ENCODE results near the gene MORN5.

The MORN5 gene

DNA sequence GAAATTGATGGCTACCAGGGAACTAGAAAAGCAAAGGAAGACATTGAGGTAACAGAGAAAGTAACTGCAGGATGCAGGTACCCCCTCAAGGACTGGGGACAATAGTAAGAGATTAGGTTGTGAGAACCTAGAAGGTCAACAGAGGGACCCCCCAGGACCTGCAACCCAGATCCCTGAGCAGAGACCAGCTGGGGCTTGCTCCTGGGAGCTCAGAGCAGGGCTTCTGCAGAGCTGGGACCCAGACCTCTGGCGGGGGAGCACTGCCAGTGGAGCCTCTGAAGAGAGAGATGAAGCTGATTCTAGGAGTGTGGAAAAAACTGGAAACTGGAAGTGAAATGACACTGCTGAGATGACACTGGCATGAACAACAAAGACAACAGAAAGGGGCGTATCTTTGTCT is 17.2 kb downstream of the MORN5 start:
- Histone ChIP-seq H3K4me1 (ENCODE audit: control insufficient read depth, insufficient read depth, low read length) (peaks cover 2% of the 10 kb centered on the region), H3K4me3 (ENCODE audit: low read length in 2 of 2) (no peak overlapping the region), H3K9me3 (ENCODE audit: control insufficient read depth in 2 of 2, low read length in 2 of 2) (no peaks in the 10 kb centered on the region), H3K36me3 (ENCODE audit: control insufficient read depth in 2 of 2, insufficient read depth in 2 of 2, low read length in 2 of 2) (peaks cover 21 to 46% of the 10 kb centered on the region in 2 donors), H3K9ac (ENCODE audit: low read length in 2 of 2) (no peak overlapping the region), H3K27ac (ENCODE audit: low read length) (no peak overlapping the region), H3K27me3 (ENCODE audit: control insufficient read depth in 1 of 2, insufficient read depth in 2 of 2, low read length in 2 of 2) (no peaks in the 10 kb centered on the region)

DNA sequence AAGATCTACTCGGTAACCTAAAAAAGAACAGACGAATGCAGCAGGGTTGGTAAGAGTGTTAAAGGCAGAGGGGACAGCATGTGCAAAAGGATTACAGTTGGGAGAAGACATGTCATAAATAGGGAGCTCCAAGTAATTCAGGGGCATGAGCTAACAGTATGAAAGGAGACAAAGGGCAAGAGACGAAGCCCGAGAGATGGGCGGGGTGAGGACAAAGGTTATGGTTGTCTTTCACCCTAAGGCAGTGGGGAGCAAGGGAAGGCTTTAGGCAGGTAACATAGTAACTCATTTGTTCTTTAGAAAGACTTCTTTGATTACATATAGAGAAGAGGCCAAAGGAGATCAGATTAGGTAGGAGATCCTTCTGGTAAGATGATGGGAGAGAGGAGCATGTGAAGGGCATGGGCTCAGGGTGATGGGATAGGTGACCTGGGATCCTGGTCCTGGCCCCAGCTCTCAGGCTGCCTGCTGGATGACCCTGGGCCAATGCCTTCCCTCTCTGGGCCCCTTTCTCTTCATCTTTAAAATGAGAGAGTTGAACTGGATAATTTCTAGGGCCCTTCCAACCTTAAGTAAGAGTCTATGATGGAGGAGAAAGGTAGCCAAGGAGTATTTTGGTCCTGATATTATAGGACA is 19.5 kb downstream of the MORN5 start:
- no peaks in the 10 kb centered on the region for H3K9me3 ChIP-seq (ENCODE audit: control insufficient read depth in 2 of 2, low read length in 2 of 2)
- H3K9ac ChIP-seq (ENCODE audit: low read length in 2 of 2) = no peak overlapping the region
- no peak overlapping the region for H3K4me3 ChIP-seq (ENCODE audit: low read length in 2 of 2)
- no peaks in the 10 kb centered on the region for H3K4me1 ChIP-seq (ENCODE audit: control insufficient read depth, insufficient read depth, low read length)
- peaks cover 27 to 34% of the 10 kb centered on the region in 2 donors for H3K36me3 ChIP-seq (ENCODE audit: control insufficient read depth in 2 of 2, insufficient read depth in 2 of 2, low read length in 2 of 2)
- H3K27me3 ChIP-seq (ENCODE audit: control insufficient read depth in 1 of 2, insufficient read depth in 2 of 2, low read length in 2 of 2) = peaks cover 0 to 4% of the 10 kb centered on the region in 2 donors
- no peak overlapping the region for H3K27ac ChIP-seq (ENCODE audit: low read length)

DNA sequence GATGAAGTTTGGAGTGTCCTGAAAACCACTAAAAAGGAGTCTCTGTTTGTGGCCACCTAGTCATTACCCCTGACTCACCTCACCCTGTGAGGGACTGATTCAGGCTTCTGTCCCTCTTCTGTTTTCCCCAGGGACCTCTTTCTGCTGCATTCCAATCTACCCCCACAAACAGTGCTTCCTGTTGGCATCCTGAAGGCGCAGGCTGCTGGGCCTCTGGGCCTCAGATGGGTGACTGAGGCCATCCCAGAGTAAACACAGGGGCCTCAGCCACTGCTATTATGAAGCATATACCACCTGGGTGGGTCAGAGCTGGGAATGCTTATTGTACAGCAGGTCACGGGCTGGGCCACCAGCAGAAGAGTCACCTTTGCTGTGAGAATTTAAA is 20.0 kb downstream of the MORN5 start:
- Histone ChIP-seq H3K4me1 (ENCODE audit: control insufficient read depth, insufficient read depth, low read length) (no peaks in the 10 kb centered on the region), H3K4me3 (ENCODE audit: low read length in 2 of 2) (no peak overlapping the region), H3K27ac (ENCODE audit: low read length) (no peak overlapping the region), H3K27me3 (ENCODE audit: control insufficient read depth in 1 of 2, insufficient read depth in 2 of 2, low read length in 2 of 2) (peaks cover 0 to 4% of the 10 kb centered on the region in 2 donors), H3K36me3 (ENCODE audit: control insufficient read depth in 2 of 2, insufficient read depth in 2 of 2, low read length in 2 of 2) (peaks cover 24 to 30% of the 10 kb centered on the region in 2 donors), H3K9ac (ENCODE audit: low read length in 2 of 2) (no peak overlapping the region), H3K9me3 (ENCODE audit: control insufficient read depth in 2 of 2, low read length in 2 of 2) (no peaks in the 10 kb centered on the region)

DNA sequence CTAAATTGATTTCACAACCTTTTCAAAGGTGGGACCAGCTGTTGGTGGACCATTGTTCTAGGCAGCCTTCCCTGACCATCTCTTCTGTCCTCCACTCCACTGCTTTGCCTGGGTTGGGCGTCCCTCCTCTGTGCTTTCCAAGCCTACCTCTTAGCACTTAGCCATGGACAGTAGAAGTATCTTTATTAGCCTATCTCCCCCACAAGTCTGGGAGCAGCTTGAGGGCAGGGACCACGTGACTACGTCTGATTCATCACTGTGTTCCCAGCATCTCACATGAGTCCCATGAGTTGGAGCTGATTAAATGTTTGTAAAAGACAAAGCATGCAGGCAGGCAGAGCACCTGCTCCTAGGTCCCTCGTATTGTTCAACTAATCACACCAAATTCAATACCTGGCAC is 20.9 kb downstream of the MORN5 start:
- Histone ChIP-seq H3K36me3 (ENCODE audit: control insufficient read depth in 2 of 2, insufficient read depth in 2 of 2, low read length in 2 of 2) (peaks cover 15 to 22% of the 10 kb centered on the region in 2 donors), H3K9ac (ENCODE audit: low read length in 2 of 2) (no peak overlapping the region), H3K4me1 (ENCODE audit: control insufficient read depth, insufficient read depth, low read length) (no peaks in the 10 kb centered on the region), H3K27me3 (ENCODE audit: control insufficient read depth in 1 of 2, insufficient read depth in 2 of 2, low read length in 2 of 2) (peaks cover 0 to 4% of the 10 kb centered on the region in 2 donors), H3K9me3 (ENCODE audit: control insufficient read depth in 2 of 2, low read length in 2 of 2) (no peaks in the 10 kb centered on the region), H3K4me3 (ENCODE audit: low read length in 2 of 2) (no peak overlapping the region), H3K27ac (ENCODE audit: low read length) (no peak overlapping the region)

DNA sequence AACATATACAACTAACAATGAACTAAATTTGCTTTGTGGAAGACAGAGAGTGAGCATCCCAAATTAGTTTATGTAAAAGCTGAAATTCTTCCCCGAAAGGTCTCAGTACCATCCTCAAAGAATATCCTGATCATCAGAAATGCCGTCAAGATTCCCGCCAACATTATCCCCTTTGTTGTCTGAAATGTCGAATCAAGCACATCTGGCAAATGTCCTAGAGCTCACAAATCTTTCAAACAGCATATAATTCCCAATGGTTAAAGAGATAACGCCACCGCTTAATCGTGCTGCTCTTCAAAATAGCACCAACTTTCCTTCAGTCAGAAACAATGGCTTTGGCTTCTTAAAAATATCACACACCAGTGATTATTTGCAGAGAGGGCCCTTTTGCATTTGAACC is 23.8 kb downstream of the MORN5 start:
- H3K27me3 ChIP-seq (ENCODE audit: control insufficient read depth in 1 of 2, insufficient read depth in 2 of 2, low read length in 2 of 2) = peaks cover 0 to 4% of the 10 kb centered on the region in 2 donors
- H3K9me3 ChIP-seq (ENCODE audit: control insufficient read depth in 2 of 2, low read length in 2 of 2) = no peaks in the 10 kb centered on the region
- no peak overlapping the region for H3K9ac ChIP-seq (ENCODE audit: low read length in 2 of 2)
- no peaks in the 10 kb centered on the region for H3K4me1 ChIP-seq (ENCODE audit: control insufficient read depth, insufficient read depth, low read length)
- H3K36me3 ChIP-seq (ENCODE audit: control insufficient read depth in 2 of 2, insufficient read depth in 2 of 2, low read length in 2 of 2) = peaks cover 23 to 33% of the 10 kb centered on the region in 2 donors
- no peak overlapping the region for H3K4me3 ChIP-seq (ENCODE audit: low read length in 2 of 2)
- H3K27ac ChIP-seq (ENCODE audit: low read length) = no peak overlapping the region

DNA sequence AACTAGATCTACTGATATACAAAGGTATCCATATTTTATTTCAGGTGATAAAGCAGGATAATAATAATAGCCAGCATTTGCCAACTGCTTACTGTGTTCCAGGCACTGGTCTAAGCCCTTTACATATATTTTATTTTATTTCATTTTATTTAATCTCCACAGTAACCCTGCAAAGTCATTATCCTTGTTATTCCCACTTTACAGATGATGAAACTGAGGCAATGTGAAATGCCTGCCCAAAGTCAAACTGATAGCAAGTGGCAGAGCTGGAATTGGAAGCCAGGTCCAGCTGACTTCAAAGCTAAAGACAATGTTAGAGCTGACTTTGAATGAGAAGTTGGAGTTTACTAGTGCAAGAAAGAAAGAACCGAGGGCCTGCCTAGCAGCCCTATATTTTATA is 24.8 kb downstream of the MORN5 start:
- H3K27ac ChIP-seq (ENCODE audit: low read length) = no peak overlapping the region
- no peaks in the 10 kb centered on the region for H3K9me3 ChIP-seq (ENCODE audit: control insufficient read depth in 2 of 2, low read length in 2 of 2)
- H3K27me3 ChIP-seq (ENCODE audit: control insufficient read depth in 1 of 2, insufficient read depth in 2 of 2, low read length in 2 of 2) = peaks cover 0 to 4% of the 10 kb centered on the region in 2 donors
- no peak overlapping the region for H3K4me3 ChIP-seq (ENCODE audit: low read length in 2 of 2)
- peaks cover 18 to 29% of the 10 kb centered on the region in 2 donors for H3K36me3 ChIP-seq (ENCODE audit: control insufficient read depth in 2 of 2, insufficient read depth in 2 of 2, low read length in 2 of 2)
- H3K4me1 ChIP-seq (ENCODE audit: control insufficient read depth, insufficient read depth, low read length) = no peaks in the 10 kb centered on the region
- no peak overlapping the region for H3K9ac ChIP-seq (ENCODE audit: low read length in 2 of 2)

DNA sequence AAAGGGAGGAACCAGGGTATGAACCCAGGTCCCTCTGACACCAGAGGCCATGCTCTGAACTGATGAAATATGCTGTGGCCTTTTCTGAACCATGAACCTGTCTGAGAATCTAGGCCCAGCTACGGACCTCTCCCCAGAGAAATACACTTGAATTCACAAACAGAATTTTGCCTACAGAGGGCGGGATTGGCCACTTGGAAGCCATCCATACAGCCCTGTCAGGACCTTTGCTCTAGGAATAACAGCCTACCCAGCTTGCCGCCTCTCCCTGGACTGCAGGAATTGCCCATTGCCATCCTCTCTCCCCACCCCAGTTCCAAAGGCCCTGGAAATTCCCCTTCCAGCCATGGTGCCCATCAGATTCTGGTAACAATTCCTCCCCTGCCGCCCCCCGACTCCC is 26.6 kb downstream of the MORN5 start:
- peaks cover 10 to 25% of the 10 kb centered on the region in 2 donors for H3K36me3 ChIP-seq (ENCODE audit: control insufficient read depth in 2 of 2, insufficient read depth in 2 of 2, low read length in 2 of 2)
- H3K9ac ChIP-seq (ENCODE audit: low read length in 2 of 2) = no peak overlapping the region
- no peak overlapping the region for H3K27ac ChIP-seq (ENCODE audit: low read length)
- H3K4me3 ChIP-seq (ENCODE audit: low read length in 2 of 2) = no peak overlapping the region
- H3K4me1 ChIP-seq (ENCODE audit: control insufficient read depth, insufficient read depth, low read length) = no peaks in the 10 kb centered on the region
- H3K9me3 ChIP-seq (ENCODE audit: control insufficient read depth in 2 of 2, low read length in 2 of 2) = no peaks in the 10 kb centered on the region
- H3K27me3 ChIP-seq (ENCODE audit: control insufficient read depth in 1 of 2, insufficient read depth in 2 of 2, low read length in 2 of 2) = peaks cover 0 to 4% of the 10 kb centered on the region in 2 donors

DNA sequence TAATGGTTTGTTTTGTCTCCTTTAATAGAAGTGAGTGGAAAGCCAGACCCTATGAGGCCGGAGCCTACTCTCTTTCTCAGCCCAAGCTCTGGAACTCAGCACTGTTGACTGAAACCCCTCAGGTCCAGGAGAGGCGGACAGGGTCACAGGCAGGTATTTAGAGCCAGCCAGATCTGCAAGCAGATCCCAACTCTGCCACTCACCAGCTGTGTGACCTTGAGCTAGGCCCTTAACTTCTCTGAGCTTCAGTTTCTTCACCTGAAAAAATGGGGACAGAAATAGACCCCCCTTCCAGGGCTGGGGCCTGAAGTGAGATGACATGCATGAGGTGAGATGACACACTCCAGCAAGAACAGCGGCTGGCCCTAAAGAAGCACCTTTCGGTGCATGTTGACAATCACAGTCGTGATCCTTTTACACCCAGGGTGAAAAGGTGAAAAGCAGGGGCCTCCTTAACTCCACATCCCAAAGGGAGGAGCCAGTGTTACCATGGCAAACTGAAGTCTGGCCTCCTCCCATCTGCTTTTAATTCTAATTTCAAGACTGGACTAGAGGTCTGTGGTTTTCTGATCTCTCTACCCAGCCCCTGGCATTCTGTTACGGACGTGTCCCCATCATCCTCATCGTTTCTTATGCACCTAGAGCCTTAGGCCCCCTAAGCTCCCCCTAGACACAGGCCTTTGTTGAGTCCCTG is 27.2 kb downstream of the MORN5 start:
- Histone ChIP-seq H3K36me3 (ENCODE audit: control insufficient read depth in 2 of 2, insufficient read depth in 2 of 2, low read length in 2 of 2) (peaks cover 8 to 25% of the 10 kb centered on the region in 2 donors), H3K27me3 (ENCODE audit: control insufficient read depth in 1 of 2, insufficient read depth in 2 of 2, low read length in 2 of 2) (peaks cover 0 to 4% of the 10 kb centered on the region in 2 donors), H3K4me3 (ENCODE audit: low read length in 2 of 2) (no peak overlapping the region), H3K4me1 (ENCODE audit: control insufficient read depth, insufficient read depth, low read length) (no peaks in the 10 kb centered on the region), H3K9me3 (ENCODE audit: control insufficient read depth in 2 of 2, low read length in 2 of 2) (no peaks in the 10 kb centered on the region), H3K9ac (ENCODE audit: low read length in 2 of 2) (no peak overlapping the region), H3K27ac (ENCODE audit: low read length) (no peak overlapping the region)

DNA sequence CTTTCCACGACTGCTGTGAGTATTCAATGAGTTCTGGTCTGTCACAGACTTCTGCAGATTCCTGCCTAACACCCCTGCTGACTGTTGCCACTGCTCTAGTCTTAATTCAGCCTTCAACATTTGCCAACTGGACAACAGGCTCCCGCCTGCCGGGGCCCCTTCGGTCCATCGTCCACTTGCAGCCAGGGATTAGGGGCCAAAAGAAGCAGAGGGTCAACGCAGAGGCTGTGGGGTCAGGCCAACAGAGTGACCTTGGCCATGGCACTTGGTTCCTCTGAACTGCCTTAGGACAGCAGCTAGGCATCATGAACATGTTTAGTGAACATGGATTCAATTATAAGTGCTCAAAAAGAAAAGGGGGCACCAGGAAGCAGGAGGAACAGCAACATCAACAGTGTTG is 28.7 kb downstream of the MORN5 start:
- Histone ChIP-seq H3K9ac (ENCODE audit: low read length in 2 of 2) (no peak overlapping the region), H3K9me3 (ENCODE audit: control insufficient read depth in 2 of 2, low read length in 2 of 2) (no peaks in the 10 kb centered on the region), H3K4me3 (ENCODE audit: low read length in 2 of 2) (no peak overlapping the region), H3K4me1 (ENCODE audit: control insufficient read depth, insufficient read depth, low read length) (no peaks in the 10 kb centered on the region), H3K27ac (ENCODE audit: low read length) (no peak overlapping the region), H3K36me3 (ENCODE audit: control insufficient read depth in 2 of 2, insufficient read depth in 2 of 2, low read length in 2 of 2) (peaks cover 5 to 25% of the 10 kb centered on the region in 2 donors), H3K27me3 (ENCODE audit: control insufficient read depth in 1 of 2, insufficient read depth in 2 of 2, low read length in 2 of 2) (no peaks in the 10 kb centered on the region)

DNA sequence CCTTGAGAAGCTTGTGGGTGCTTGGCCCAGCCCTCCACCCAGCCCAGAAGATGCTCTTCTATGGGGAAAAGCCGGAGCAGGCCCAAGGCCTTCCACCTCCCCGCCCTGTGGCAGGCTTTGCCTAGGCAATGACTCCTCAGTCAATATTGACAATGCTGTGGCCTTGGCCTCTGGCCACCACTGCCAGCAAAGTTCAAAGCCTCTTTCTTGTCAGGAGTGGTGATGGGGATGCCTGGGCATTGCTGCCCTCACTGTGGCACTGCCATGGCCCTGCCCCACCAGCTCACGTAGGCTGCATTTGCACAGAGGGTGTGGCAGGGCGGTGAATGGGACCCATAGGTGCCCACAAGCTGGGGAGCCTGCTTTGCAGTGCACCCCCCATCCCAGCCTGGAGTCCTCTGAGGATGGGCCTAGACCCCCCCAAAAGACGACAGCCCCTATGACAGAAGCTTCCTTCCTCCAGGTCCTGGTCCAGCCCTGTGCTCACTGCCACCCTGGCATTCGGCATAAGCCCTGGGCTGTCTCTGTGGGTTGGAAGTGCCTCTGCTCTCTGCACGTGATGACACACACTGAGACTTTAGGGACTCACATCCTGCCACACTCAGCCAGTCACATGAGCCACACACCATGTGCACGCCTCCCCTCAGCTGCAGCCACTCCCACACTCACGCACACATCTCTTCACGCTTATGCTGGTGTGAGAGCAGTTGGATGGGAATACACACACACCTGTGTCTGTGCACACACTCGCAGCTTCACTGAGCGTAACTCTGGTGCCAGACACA is 31.1 kb downstream of the MORN5 start:
- H3K9me3 ChIP-seq (ENCODE audit: control insufficient read depth in 2 of 2, low read length in 2 of 2) = no peaks in the 10 kb centered on the region
- peaks cover 3 to 19% of the 10 kb centered on the region in 2 donors for H3K36me3 ChIP-seq (ENCODE audit: control insufficient read depth in 2 of 2, insufficient read depth in 2 of 2, low read length in 2 of 2)
- H3K9ac ChIP-seq (ENCODE audit: low read length in 2 of 2) = no peak overlapping the region
- no peak overlapping the region for H3K4me3 ChIP-seq (ENCODE audit: low read length in 2 of 2)
- no peak overlapping the region for H3K27ac ChIP-seq (ENCODE audit: low read length)
- no peaks in the 10 kb centered on the region for H3K4me1 ChIP-seq (ENCODE audit: control insufficient read depth, insufficient read depth, low read length)
- no peaks in the 10 kb centered on the region for H3K27me3 ChIP-seq (ENCODE audit: control insufficient read depth in 1 of 2, insufficient read depth in 2 of 2, low read length in 2 of 2)

Data from stomach smooth muscle (tissue), 2 donors.